NCI-H146 (cell line): ENCODE results near the gene PIP5K1B.

Source experiments
- DNase-seq: peaks from one replicate; lab custom pipeline; 2025; lab: John Stamatoyannopoulos, UW

PIP5K1B gene

GRCh38 chr9:68817079-68817875 lies 112.2 kb downstream of the PIP5K1B start:
- no peak for DNase-seq

- DNase-seq: no peak
These were observed 114.0 kb downstream of the PIP5K1B start for GRCh38 chr9:68819065-68819464.

GRCh38 chr9:68821911-68822310 lies 116.9 kb downstream of the PIP5K1B start:
- DNase-seq: no peak

- DNase-seq: no peak
These were observed 117.6 kb downstream of the PIP5K1B start for GRCh38 chr9:68822596-68823165.

GRCh38 chr9:68825762-68826472 lies 120.9 kb downstream of the PIP5K1B start:
- peak; percentile 29 for DNase-seq

- DNase-seq: no peak
These were observed 123.1 kb downstream of the PIP5K1B start for GRCh38 chr9:68827837-68828744.

GRCh38 chr9:68832101-68832500 lies 127.1 kb downstream of the PIP5K1B start:
- DNase-seq: no peak

GRCh38 chr9:68832861-68833518 lies 128.0 kb downstream of the PIP5K1B start:
- no peak for DNase-seq

GRCh38 chr9:68834931-68835520 lies 130.0 kb downstream of the PIP5K1B start:
- no peak for DNase-seq

GRCh38 chr9:68836788-68837187 lies 131.7 kb downstream of the PIP5K1B start:
- DNase-seq: no peak

GRCh38 chr9:68838245-68838644 lies 133.2 kb downstream of the PIP5K1B start:
- no peak for DNase-seq

GRCh38 chr9:68841276-68842052 lies 136.4 kb downstream of the PIP5K1B start:
- peak; percentile 19 for DNase-seq

- no peak for DNase-seq
These were observed 137.5 kb downstream of the PIP5K1B start for GRCh38 chr9:68842568-68842967.

GRCh38 chr9:68843239-68843638 lies 138.2 kb downstream of the PIP5K1B start:
- DNase-seq: no peak

GRCh38 chr9:68844157-68844556 lies 139.1 kb downstream of the PIP5K1B start:
- DNase-seq: no peak

- peak; percentile 33 for DNase-seq
These were observed 139.9 kb downstream of the PIP5K1B start for GRCh38 chr9:68844631-68845612.

GRCh38 chr9:68847765-68848164 lies 142.7 kb downstream of the PIP5K1B start:
- DNase-seq: no peak

- DNase-seq: no peak
These were observed 146.6 kb downstream of the PIP5K1B start for GRCh38 chr9:68851657-68852056.

- DNase-seq: no peak
These were observed 147.9 kb downstream of the PIP5K1B start for GRCh38 chr9:68852941-68853340.
